Fibroblast of the conjunctiva (primary cell): ENCODE data around the gene CORIN.
"Not testable (repeated sequence)": the region's sequence is repeated elsewhere in the genome, so short reads cannot be mapped to it uniquely, and the experiment has no call there.

ENCODE experiments used
- DNase-seq: peaks from one replicate; pipeline ENCODE4 v3.0.0-alpha.2; 2010; ENCODE audit warnings: low read depth

CORIN gene

GRCh38 chr4:47771020-47771419, 66.8 kb downstream of the CORIN start:
- DNase-seq, result no peak

- not testable (repeated sequence) for DNase-seq
Measured at GRCh38 chr4:47767956-47768355, 69.9 kb downstream of the CORIN start.

GRCh38 chr4:47763279-47763678, 74.6 kb downstream of the CORIN start:
- no peak for DNase-seq

- no peak for DNase-seq
Measured at GRCh38 chr4:47762376-47763266, 75.2 kb downstream of the CORIN start.

GRCh38 chr4:47753316-47753715, 84.6 kb downstream of the CORIN start:
- DNase-seq, result not testable (repeated sequence)

GRCh38 chr4:47752214-47752613, 85.7 kb downstream of the CORIN start:
- no peak for DNase-seq

GRCh38 chr4:47750788-47751187, 87.1 kb downstream of the CORIN start:
- DNase-seq, result no peak

- DNase-seq, result no peak
Measured at GRCh38 chr4:47749858-47750257, 88.0 kb downstream of the CORIN start.

GRCh38 chr4:47749060-47749459, 88.8 kb downstream of the CORIN start:
- no peak for DNase-seq

- DNase-seq, result no peak
Measured at GRCh38 chr4:47747846-47748494, 89.9 kb downstream of the CORIN start.

- DNase-seq, result no peak
Measured at GRCh38 chr4:47747211-47747610, 90.7 kb downstream of the CORIN start.

GRCh38 chr4:47746122-47746521, 91.7 kb downstream of the CORIN start:
- no peak for DNase-seq

GRCh38 chr4:47744843-47745382, 93.0 kb downstream of the CORIN start:
- DNase-seq, result no peak

- no peak for DNase-seq
Measured at GRCh38 chr4:47744253-47744652, 93.6 kb downstream of the CORIN start.

- DNase-seq, result no peak
Measured at GRCh38 chr4:47741200-47741599, 96.7 kb downstream of the CORIN start.

GRCh38 chr4:47737326-47737725, 100.5 kb downstream of the CORIN start:
- no peak for DNase-seq

- no peak for DNase-seq
Measured at GRCh38 chr4:47736555-47736954, 101.3 kb downstream of the CORIN start.

GRCh38 chr4:47736146-47736545, 101.7 kb downstream of the CORIN start:
- DNase-seq, result no peak

- no peak for DNase-seq
Measured at GRCh38 chr4:47733302-47734175, 104.3 kb downstream of the CORIN start.

GRCh38 chr4:47731182-47731581, 106.7 kb downstream of the CORIN start:
- no peak for DNase-seq

- DNase-seq, result no peak
Measured at GRCh38 chr4:47729131-47729680, 108.7 kb downstream of the CORIN start.
